Natural killer cell (primary cell): ENCODE results near the gene RBMS3. TPM values are rescaled to one million over a fixed set of nuclear protein-coding genes. Genes with fewer than 3 reads are reported as not detected.

Experiments
- ATAC-seq, 3 donors: fragments of 150-1000 bp in 2 of 3; fragments of 200-7000 bp in 1 of 3; cut with Tn5 transposase; 1 replicate in 1 of 3; 2 replicates in 2 of 3; pipeline ENCODE4 v1.10.0; 2021; ENCODE audit warnings: mild to moderate bottlenecking in 2 of 3, moderate library complexity in 2 of 3
- DNase-seq, 2 donors: peaks; one replicate each; pipeline versions ENCODE4 v3.0.0 to v3.0.0-alpha.2; 2013 to 2021; ENCODE audit warnings: mixed read lengths in 1 of 2
- H3K27ac ChIP-seq: one replicate; pipeline ENCODE4 v1.5.1; 2013; ENCODE audit warnings: mild to moderate bottlenecking, low read length
- H3K27me3 ChIP-seq: one replicate; pipeline ENCODE4 v1.6.1; 2013; ENCODE audit warnings: low read length; ENCODE audit not compliant: control insufficient read depth, insufficient read depth
- H3K36me3 ChIP-seq: one replicate; pipeline ENCODE4 v1.6.1; 2013; ENCODE audit warnings: low read length; ENCODE audit not compliant: control insufficient read depth, insufficient read depth
- H3K4me1 ChIP-seq: one replicate; pipeline ENCODE4 v1.6.1; 2013; ENCODE audit warnings: low read length; ENCODE audit not compliant: control insufficient read depth, insufficient read depth
- H3K4me3 ChIP-seq: one replicate; pipeline ENCODE4 v1.5.1; 2013; ENCODE audit warnings: low read length
- H3K9me3 ChIP-seq: one replicate; pipeline ENCODE4 v1.6.1; 2013; ENCODE audit warnings: low read length; ENCODE audit not compliant: control insufficient read depth, insufficient read depth
- H3K27ac Mint-ChIP-seq, 2 donors: one replicate each; pipeline ENCODE4 v1.8.0; 2022; ENCODE audit warnings: mild to moderate bottlenecking in 2 of 2, mixed read lengths in 2 of 2, moderate library complexity in 1 of 2
- H3K27me3 Mint-ChIP-seq, 2 donors: one replicate each; pipeline ENCODE4 v1.8.0; 2022; ENCODE audit warnings: low read depth in 2 of 2, mixed read lengths in 2 of 2
- H3K36me3 Mint-ChIP-seq: one replicate; pipeline ENCODE4 v1.8.0; 2022; ENCODE audit warnings: mixed read lengths
- H3K4me1 Mint-ChIP-seq, 2 donors: one replicate each; pipeline ENCODE4 v1.8.0; 2022; ENCODE audit warnings: mixed read lengths in 2 of 2
- H3K4me3 Mint-ChIP-seq: one replicate; pipeline ENCODE4 v1.8.0; 2022; ENCODE audit warnings: mild to moderate bottlenecking, moderate library complexity, mixed read lengths
- H3K9me3 Mint-ChIP-seq, 2 donors: one replicate each; pipeline ENCODE4 v1.8.0; 2022; ENCODE audit warnings: mixed read lengths in 2 of 2
- CTCF ChIP-seq: fragments of 200-600 bp; IDR thresholded peaks from one replicate; pipeline ENCODE4 v1.8.0; 2022; ENCODE audit warnings: antibody characterized with exemption
- WGBS: methylation state at CpG from one replicate; pipeline ENCODE4 v1.1.7; 2013; ENCODE audit warnings: missing lambda C conversion rate; ENCODE audit not compliant: insufficient coverage; 5-methylcytosine and 5-hydroxymethylcytosine counted together
- intact Hi-C: fragments of 100-400 bp; cut with micrococcal nuclease; formaldehyde crosslinking; loops from one replicate; pipeline ENCODE4 v1.14.2; 2022
- total RNA-seq, 4 donors: library from RNA; stranded (reverse); fragments of 120-200 nt in 1 of 4; gene quantifications; one replicate each; pipeline versions ENCODE4 v1.2.3 to v1.2.4, GENCODE V29; 2013 to 2022

The RBMS3 gene
- total RNA-seq, 3 donors from 2014 or later (not counting 1 experiment from before 2014, with no cell fraction given) = 0.16 TPM; not detected in 2

- intact Hi-C loops = no loop called here
- no peak for TF ChIP-seq CTCF
These were observed 691.0 kb downstream of the RBMS3 start for GRCh38 chr3:29971895-29972294.

GRCh38 chr3:29972320-29972993 is 691.6 kb downstream of the RBMS3 start:
- Histone ChIP-seq H3K27ac (no peak overlapping the region), H3K36me3 (no peaks in the 10 kb centered on the region), H3K9me3 (peaks cover 3% of the 10 kb centered on the region), H3K4me1 (no peaks in the 10 kb centered on the region), H3K4me3 (no peak overlapping the region), H3K27me3 (no peaks in the 10 kb centered on the region)
- 94% methylated on average over 2 of the region's 3 CpGs for WGBS
- ATAC-seq (no peak), DNase-seq (no peak)
- intact Hi-C loops = no loop called here
- TF ChIP-seq CTCF = no peak
- H3K27ac Mint-ChIP-seq = no peak overlapping the region
- peaks cover 6 to 25% of the 10 kb centered on the region in 2 donors for H3K9me3 Mint-ChIP-seq
- no peak overlapping the region for H3K4me3 Mint-ChIP-seq
- H3K4me1 Mint-ChIP-seq = no peaks in the 10 kb centered on the region
- H3K27me3 Mint-ChIP-seq = no peaks in the 10 kb centered on the region
- H3K36me3 Mint-ChIP-seq = no peaks in the 10 kb centered on the region

More at GRCh38 chr3:29971895-29972294, 691.0 kb downstream of the RBMS3 start:
- Histone ChIP-seq H3K9me3 (peaks cover 3% of the 10 kb centered on the region), H3K27me3 (no peaks in the 10 kb centered on the region), H3K36me3 (no peaks in the 10 kb centered on the region), H3K4me1 (no peaks in the 10 kb centered on the region), H3K27ac (no peak overlapping the region), H3K4me3 (no peak overlapping the region)
- no peaks in the 10 kb centered on the region for H3K36me3 Mint-ChIP-seq
- no peak overlapping the region for H3K4me3 Mint-ChIP-seq
- H3K27me3 Mint-ChIP-seq = no peaks in the 10 kb centered on the region
- WGBS = 66% methylated on average over 2 of the region's 2 CpGs
- peaks cover 6 to 25% of the 10 kb centered on the region in 2 donors for H3K9me3 Mint-ChIP-seq
- no peak overlapping the region for H3K27ac Mint-ChIP-seq
- ATAC-seq = no peak
- H3K4me1 Mint-ChIP-seq = no peaks in the 10 kb centered on the region
- DNase-seq = no peak

- intact Hi-C loops = no loop called here
- Histone ChIP-seq H3K27me3 (no peaks in the 10 kb centered on the region), H3K4me1 (no peaks in the 10 kb centered on the region), H3K27ac (no peak overlapping the region), H3K36me3 (no peaks in the 10 kb centered on the region), H3K4me3 (no peak overlapping the region), H3K9me3 (no peaks in the 10 kb centered on the region)
- 83% methylated on average over 1 of the region's 1 CpG for WGBS
- Mint-ChIP-seq H3K4me3 (no peak overlapping the region), H3K27me3 (no peaks in the 10 kb centered on the region), H3K4me1 (no peaks in the 10 kb centered on the region), H3K9me3 (peaks cover 4 to 19% of the 10 kb centered on the region in 2 donors), H3K27ac (no peak overlapping the region), H3K36me3 (no peaks in the 10 kb centered on the region)
- DNase-seq (no peak), ATAC-seq (no peak)
- TF ChIP-seq CTCF = no peak
These were observed 692.9 kb downstream of the RBMS3 start for GRCh38 chr3:29973763-29974162.

GRCh38 chr3:29976871-29977270 is 696.0 kb downstream of the RBMS3 start:
- no peaks in the 10 kb centered on the region for H3K4me1 ChIP-seq
- Mint-ChIP-seq H3K4me1 (no peaks in the 10 kb centered on the region), H3K27me3 (no peaks in the 10 kb centered on the region), H3K27ac (no peak overlapping the region), H3K36me3 (no peaks in the 10 kb centered on the region), H3K4me3 (no peak overlapping the region), H3K9me3 (peaks cover 3 to 13% of the 10 kb centered on the region in 2 donors)
- no peak for ATAC-seq
- H3K9me3 ChIP-seq = no peaks in the 10 kb centered on the region
- no peaks in the 10 kb centered on the region for H3K27me3 ChIP-seq
- TF ChIP-seq CTCF = no peak
- intact Hi-C loops = no loop called here
- no peak for DNase-seq
- no peak overlapping the region for H3K4me3 ChIP-seq
- 57% methylated on average over 5 of the region's 5 CpGs for WGBS
- H3K27ac ChIP-seq = no peak overlapping the region
- H3K36me3 ChIP-seq = no peaks in the 10 kb centered on the region
